GM21737 (cell line): ENCODE measurements around the gene PIK3AP1.
A peak's percentile ranks its signal among the peaks of the same experiment; 100 is the strongest.

Experiments used
- ATAC-seq: cut with Tn5 transposase; IDR thresholded peaks from one replicate; pipeline ENCODE4 v1.9.1; 2021; ENCODE audit warnings: mild to moderate bottlenecking, moderate library complexity; ENCODE audit not compliant: unreplicated experiment

Gene PIK3AP1

DNA sequence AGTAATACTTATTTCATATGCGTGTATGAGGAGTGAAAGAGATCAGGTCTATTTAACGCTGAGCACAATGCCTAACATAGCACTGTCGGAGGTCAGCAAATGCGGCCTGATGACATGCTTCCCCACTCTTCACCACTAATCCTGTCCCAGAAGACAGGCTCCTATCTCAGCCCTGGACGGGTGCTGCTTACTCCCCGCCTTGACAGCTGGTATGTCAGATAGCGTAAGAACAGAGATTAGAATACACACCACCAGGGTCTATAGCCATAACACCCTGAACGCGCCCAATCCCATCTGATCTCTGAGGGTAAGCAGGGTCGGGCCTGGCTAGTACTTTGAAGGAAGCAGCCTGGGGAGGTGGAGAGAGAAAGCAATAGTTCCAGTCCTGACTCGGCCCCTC is 101.2 kb downstream of the PIK3AP1 start:
- ATAC-seq, result no peak

DNA sequence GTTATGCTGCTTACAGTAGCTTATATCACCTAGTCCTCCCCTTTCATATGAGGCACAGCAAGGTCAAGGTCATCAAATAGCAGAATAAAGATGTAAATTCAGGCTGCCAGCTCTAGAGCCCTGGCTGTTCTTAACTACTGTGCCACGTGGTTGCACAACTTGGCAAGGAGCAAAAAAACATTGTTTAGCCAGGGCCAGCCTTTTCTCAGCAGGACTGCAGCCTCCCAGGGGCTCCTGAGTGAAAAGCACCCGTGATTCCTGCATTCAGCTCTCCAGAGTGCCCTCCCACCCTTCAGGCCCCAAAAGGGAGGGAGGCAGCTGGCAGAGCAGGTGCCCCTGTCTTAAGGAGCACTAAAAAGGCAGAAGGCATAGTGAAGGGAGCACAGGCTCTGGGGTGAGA is 101.7 kb downstream of the PIK3AP1 start:
- ATAC-seq, result no peak

DNA sequence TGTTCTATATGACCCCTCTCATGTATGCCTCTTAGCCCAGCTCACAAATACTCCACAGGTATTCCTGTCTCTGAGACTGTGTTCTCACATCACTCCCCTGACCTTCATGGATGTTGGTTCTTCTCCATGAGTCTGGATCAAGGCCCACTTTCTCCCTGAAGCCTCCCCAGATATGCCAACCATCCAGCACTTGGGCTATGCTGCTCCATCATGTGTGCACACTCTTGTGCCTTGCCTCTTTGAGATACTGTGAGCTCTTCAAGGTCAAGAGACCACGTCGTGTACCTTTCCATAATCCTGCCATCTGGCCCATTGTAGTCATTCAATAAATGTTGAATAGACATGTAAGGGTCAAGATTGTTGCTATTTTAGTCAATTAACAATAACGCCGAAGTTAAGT is 103.4 kb downstream of the PIK3AP1 start:
- no peak for ATAC-seq

DNA sequence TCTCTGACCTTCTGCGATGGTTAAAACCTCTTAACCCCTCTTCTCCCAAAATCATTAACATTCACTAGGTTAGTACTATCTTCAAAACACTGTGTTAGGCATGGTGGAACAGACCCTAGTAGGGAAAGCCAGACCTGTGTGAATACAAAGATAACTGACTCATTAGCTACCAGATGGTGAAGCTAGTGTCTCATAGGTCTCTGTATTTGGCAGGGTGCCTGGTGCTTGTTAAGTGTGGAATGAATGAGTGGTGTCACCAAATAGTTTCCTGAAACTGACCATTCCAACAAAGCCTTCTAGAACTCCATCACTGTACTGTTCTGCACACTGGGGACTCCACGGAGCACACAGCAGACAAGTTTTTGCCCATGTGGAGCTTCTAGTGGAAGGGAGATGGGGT is 105.8 kb downstream of the PIK3AP1 start:
- ATAC-seq, result no peak

DNA sequence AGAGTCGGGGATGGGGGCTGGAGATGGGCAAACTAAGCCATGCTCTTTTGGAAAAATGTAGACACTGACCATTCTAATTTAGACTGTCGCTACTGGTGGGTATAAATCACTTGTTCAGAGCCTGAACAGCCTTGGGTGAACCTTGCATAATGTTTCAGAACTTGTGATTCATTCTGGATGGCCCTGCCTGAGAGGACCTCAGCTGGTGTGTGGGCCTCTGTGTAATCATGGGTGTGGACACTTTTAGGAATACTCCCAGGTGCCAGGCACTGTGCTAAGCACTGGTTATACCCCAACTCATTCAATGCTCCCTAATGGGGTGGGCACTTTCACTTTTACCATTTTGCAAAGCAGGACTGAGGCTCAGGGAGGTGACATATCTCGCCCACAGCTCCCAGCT is 106.7 kb downstream of the PIK3AP1 start:
- ATAC-seq, result no peak

DNA sequence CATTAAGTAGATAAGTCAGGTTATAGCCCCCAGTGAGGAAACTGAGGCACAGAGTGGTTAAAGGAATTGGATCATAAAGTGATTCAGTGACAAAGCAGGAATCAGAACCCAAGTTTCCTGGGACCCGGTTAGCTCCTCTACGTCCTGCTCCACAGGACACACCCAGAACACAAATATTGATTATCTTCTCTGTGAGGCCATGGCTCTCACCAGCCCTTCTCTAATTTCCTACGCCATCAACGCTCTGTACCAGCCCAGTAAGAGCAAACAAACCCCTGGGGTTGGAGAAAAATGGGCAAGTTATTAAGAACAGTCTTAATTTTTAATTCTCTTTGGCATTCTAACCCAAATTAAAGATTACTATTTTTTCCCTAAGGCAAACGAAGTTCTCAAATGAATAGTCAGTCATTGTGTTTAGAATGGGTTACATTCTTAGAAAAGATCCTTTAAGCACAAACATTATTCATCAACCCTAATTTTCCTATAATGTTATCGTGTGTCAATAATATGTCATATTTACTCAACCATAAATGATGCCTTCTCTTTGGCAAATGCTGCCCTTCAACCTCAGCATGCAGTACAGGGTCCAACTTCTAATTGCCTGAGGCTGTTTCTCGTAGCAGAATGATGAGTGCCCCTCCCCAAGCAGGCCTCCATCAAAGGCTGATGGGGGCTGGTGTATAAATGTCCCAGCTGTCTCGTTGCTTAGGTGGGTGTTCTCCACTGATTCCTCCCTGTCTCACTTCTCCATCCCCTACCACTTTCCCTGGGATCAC is 108.1 kb downstream of the PIK3AP1 start:
- ATAC-seq, result no peak

DNA sequence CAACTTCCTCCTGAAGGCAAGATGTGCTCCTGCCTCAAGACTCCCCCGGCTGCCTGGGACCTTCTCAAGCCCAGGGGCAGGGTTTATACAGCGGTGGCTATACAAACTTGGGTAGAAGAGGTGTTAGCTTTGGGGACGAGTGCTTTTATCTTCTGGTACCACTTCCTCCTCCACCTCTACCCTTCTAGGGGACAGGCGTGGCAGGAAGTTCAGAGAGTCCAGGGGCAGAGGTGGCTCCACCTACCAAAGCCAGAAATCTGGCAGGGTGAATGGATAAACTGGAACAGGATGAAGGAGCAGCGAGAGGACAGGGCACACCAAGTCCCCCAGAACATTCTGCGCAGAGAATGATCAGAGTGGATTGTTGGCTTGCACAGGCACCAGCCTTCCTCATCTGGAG is 109.5 kb downstream of the PIK3AP1 start:
- ATAC-seq, result no peak

DNA sequence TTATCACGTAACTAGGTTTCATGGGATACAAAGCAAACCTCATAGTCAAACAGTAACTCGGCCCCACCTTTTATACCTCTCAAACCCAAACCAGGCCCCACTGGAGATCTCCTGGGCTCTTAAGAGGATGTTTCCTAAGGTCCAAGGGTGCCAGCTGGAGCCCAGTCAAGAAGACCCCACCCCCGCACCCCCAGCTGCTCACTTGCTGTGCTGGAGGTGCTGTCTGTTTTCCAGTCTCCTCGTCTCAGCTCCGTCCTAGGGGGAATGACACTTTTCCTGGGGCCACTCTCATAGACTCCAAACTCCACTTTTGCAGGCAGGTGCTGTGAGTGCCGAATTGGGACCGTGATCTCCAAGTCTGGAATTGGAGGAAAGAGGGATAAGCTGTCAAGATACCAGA is 110.8 kb downstream of the PIK3AP1 start:
- no peak for ATAC-seq

DNA sequence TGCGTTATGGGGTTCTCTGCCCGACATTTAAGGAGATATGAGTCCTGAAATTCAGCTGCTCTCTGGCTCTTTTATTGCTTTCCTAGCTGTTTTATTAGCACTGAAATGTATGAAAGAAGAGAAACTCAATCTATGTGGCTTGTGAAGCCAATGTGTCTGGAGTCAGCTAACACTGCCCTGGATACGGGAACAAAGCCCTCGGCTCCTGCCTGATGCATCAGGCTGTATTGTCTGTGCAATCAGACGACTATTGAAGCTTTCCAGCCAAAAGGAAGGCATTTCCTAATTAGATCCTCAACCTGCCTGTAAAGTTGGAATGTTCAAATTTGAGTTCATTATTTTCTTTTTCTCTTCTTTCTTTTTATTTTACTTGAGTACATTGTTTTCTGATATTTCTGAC is 111.5 kb downstream of the PIK3AP1 start:
- ATAC-seq, result no peak

DNA sequence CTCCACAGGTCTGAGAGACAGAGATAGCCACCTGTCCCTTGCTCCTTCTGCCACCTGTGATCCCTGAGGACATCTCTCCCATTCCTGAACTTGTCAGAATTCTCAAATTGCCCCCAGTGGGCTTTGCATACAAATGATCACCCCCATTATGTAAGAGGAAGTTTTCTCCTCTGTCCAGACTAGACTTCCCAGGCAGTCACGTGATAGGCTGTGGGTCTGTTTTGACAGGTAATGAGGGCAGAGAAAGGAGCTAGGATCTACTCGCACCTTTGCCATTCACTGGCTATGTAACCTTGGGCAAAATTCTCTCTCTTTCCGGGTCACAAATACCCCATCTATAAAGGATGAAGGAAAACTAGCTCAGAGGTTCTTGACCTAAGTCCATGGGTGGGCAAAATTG is 112.1 kb downstream of the PIK3AP1 start:
- no peak for ATAC-seq

DNA sequence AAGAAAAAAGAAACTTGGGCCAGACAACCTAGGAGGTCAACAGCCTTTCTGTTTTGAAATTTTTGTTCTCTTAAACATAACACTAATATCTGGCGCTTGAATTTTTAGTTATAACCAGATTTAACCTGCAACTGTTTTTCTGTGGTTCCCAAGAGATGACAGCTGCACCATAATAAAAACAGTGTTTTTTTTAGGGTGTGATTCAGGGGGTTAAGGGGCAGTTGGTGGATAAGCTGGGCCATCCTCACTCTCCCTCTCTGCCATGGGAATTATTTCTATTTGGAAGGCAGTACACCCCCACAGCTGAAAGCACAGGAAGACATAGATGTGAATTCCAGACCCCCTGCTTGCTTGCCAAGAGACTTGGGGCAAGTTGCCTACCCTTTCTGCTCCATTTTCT is 113.4 kb downstream of the PIK3AP1 start:
- no peak for ATAC-seq

DNA sequence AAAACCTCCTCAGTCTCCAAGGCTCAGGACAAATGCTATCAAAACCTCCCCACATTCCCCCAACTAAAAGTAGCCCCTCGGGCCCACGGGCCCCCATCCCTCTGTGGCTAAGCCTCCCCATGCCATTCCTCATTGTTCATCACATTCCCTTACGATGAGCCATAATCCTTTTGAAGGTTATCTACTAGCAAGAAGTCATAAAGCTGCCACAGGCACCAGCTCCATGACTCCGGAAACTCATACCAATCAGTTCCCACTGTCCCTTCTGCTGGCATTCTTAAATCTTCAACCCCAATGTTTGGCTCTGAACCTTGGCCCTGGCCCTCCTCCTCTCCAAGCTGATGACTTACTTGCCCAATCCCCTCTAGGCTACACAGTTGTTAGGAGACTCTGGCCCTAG is 114.1 kb downstream of the PIK3AP1 start:
- ATAC-seq, result no peak

DNA sequence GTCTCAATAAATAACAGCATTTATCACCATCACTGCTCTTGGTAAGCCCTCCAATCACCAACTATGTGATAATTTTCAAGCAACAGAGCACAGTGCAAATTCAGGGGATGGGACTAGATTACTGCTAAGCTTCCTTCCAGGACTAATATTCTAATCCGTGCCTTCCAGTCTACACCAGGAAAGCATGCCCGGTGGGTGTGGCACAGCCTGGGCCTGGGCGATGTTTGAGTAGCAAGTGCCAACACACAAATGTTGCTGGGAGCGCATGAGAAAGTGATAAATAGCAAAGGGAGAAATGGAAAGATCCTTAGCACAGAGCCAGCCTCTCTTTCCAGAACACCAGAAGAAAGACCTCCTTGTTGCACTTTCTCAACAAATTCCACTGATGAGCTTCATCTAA is 120.0 kb downstream of the PIK3AP1 start:
- no peak for ATAC-seq

DNA sequence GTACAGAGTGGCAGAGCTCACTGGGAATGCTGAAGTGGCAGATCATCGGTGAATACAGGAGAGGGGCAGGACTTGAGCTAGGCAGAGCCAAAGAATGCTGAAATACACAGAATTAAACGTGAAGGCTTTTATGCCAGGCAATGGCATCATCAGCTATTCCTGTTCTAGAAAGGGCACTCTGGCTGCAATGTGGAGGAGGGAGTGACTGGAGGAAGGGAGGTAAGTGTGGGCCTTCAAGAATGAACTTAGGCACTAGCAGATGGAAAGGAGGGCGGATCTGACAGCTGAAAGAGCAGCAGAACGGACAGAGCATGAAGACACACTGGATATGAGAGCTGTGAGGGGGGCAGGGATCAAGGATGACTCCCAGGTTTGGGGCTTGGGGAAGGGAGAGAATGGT is 121.5 kb downstream of the PIK3AP1 start:
- no peak for ATAC-seq

DNA sequence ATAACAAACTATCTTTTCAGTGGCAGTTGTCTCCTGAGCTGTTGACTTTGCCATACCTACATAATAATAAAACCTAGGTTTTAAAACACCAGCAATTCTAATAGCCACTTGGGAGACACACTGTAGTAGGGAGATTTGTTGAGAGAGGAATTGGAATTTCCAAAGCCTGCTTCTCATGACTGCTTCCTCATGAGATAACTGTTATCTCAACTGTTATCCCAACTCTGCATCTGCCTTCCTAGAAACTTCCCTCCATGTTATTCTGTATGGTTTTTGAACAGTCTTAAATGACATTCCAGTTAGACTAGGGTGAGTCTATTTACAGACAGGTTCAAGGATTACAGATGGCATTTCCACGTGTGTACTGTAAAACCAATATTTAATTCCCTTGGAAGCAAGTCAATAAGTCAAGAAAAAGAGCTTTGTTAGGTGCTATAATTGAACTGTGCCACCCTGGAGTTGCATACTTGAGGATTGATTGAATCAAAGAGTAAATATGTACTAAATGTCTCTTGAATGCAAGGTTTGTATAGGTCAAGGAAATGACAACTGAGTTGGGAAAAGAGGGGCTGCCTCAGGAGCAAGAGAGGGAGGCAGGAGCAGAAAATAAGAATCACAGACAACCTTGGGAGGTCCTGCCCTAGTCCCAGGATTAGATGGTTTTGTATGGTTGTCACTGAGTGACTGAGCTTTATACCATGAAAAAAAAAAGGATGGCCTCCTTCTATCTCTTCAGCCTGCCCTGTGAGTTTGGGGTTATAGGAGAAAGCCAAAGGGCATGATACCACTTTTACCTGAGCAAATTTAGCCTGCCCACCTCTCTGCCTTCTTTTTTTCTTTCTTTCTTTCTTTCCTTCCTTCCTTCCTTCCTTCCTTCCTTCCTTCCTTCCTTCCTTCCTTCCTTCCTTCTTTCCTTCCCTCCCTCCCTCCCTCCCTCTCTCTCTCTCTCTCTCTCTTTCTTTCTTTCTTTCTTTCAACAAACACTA is 123.6 kb downstream of the PIK3AP1 start:
- ATAC-seq, result no peak

DNA sequence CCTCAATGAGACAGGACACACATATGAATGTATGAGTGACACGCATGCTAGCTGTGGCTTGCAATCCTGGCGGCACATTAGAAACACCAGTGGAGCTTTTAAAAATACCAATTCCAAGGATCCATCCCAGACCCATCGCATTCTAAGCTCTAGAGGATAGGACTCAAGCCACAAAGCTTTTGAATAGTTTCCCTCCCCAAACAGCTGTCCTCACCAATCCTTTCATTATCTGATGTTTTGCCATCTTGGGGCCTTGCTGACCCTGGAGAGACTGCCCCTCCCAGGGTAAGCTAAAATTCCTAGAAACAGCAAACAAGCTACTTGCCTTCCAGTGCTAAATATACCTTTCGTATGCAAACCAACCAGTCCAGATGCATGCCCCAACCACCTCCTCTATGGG is 124.6 kb downstream of the PIK3AP1 start:
- ATAC-seq, result no peak

DNA sequence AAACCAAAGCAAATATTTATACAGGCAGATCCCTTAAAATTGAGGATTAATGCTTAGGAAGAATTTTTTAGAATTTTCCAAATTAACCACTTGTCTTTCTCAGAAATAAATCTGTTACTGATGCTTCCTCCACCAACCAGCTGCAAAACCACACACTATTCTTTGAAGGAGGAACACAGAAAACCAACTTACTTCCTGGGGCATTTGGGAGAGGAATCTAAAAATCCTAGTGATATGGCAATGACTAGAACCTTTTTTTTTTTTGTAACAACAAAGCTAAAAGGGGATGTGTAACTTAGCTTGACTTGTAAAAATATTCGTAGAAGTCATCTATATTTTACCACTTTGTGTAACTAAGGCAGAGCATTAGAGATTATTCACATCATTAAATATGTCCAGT is 128.4 kb downstream of the PIK3AP1 start:
- no peak for ATAC-seq

DNA sequence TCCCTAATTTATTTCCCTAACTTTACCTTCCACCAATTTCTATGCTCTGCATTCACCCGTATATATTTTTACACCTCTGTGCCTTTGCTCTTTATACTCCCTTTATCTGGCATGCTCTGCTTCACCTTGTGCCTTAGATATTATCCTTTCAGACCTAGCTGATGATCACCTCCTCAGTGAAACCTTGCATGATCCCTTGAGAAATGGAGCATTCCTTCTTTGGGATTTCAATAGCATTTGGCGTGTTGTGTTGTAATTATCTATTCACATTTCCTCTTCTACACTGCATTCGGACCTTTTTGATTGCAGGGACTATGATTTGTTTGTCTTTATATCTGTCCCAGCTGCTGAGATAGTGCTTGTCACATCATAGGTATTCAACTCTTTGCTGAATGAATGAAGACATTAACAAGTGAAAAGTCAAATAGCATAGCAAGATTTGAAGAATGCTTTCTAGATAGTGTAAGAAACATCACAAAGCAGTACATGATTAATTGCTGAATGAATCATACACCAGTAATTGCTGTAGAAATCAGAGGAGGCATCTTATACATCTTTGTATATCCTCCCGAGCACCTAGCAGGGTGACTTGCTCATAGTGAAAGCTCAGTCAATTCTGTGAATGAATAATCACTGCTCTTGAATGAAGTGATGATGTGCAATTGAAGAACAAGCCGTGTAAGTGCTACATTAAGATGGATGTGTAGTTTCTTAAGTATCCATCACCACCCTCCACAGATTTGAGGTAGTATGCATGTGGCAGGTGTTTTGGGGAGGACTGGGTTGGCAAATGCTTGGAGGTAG is 131.5 kb downstream of the PIK3AP1 start:
- peak; percentile 37 for ATAC-seq

DNA sequence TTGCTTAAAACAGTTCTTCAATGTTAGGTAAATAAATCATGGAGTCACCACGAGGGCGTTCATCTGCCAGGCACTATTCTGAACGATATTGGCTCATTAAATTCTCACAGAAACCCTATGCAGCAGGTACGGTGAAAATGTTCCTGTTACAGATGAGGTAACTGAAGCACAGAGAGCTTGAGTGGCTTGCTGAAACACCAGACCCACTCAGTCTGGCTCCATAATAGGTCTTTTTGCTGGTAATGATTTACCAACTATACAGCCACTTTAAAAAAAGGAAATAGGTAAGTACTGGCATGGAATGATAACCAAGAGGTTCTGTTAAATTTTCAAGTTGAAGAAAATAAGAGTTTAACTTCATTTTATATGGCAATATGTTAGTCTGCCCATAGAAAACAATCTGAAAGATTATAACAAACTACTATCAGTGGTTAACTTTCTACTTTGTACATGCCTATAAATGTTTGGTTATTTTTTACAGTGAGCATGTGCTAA is 132.2 kb downstream of the PIK3AP1 start:
- no peak for ATAC-seq

DNA sequence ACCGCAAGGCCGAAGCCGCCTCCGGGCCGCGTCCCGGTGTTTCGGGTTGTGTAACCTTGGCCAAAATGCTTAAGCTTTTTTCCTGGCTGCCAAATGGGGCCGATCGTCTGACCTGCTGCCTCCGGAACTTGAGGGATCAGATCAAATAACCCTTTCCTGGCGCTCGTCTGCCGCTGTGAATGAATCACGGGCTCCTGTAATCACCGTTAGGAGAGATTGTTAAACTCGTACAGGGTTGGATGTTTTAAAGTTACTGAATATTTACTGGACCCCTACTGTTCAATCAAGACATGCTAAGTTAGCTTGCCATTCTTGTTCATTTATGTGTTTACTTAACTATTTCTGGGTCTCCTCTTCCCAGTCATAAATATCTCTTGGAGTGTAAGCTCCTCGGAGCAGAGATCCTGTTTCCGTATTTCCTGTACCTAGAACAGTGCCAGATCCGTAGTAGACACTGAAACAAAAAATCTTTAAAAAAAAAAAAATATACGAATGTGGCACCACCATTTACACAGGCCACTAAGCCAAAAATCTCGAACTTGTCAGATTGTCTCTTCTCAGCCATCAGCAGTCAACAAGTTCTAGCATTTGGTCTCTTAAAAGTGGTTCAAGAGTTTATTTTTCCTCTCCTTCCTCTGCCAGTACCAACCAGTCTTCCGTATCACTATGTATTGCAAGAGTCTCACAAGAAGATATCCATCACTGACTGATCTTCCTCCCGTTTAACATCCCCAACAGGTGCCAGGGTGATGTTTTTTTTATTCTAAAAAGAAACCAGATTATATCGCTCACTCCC is 132.9 kb downstream of the PIK3AP1 start:
- peak; percentile 11 for ATAC-seq
